Lung microvascular endothelial cell (primary cell): Measurements from ENCODE around the gene FATE1. TPM values are rescaled to one million over a fixed set of nuclear protein-coding genes. Genes with fewer than 3 reads are reported as not detected.
A peak's percentile ranks its signal among the peaks of the same experiment; 100 is the strongest.

ENCODE experiments used
- DNase-seq, 2 donors: peaks; one replicate each; pipeline versions ENCODE4 v3.0.0 to v3.0.0-alpha.2; 2010; ENCODE audit warnings: low read depth in 2 of 2
- total RNA-seq: library from RNA; depleted of rRNA; stranded (reverse); fragments of >200 nt; gene quantifications from 2 replicates; pipeline ENCODE4 v1.2.1, GENCODE V29; 2014

Gene FATE1
- total RNA-seq, 1 donor from 2014 or later = not detected

GRCh38 chrX:151742311-151742710, 26.5 kb downstream of the FATE1 start:
- no peak for DNase-seq

DNA sequence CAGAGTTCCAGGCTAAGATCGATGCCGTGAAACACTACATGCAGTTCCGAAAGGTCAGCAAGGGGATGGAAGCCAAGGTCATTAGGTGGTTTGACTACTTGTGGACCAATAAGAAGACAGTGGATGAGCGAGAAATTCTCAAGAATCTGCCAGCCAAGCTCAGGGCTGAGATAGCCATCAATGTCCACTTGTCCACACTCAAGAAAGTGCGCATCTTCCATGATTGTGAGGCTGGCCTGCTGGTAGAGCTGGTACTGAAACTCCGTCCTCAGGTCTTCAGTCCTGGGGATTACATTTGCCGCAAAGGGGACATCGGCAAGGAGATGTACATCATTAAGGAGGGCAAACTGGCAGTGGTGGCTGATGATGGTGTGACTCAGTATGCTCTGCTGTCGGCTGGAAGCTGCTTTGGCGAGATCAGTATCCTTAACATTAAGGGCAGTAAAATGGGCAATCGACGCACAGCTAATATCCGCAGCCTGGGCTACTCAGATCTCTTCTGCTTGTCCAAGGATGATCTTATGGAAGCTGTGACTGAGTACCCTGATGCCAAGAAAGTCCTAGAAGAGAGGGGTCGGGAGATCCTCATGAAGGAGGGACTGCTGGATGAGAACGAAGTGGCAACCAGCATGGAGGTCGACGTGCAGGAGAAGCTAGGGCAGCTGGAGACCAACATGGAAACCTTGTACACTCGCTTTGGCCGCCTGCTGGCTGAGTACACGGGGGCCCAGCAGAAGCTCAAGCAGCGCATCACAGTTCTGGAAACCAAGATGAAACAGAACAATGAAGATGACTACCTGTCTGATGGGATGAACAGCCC, 28.0 kb downstream of the FATE1 start:
- DNase-seq = no peak

DNA sequence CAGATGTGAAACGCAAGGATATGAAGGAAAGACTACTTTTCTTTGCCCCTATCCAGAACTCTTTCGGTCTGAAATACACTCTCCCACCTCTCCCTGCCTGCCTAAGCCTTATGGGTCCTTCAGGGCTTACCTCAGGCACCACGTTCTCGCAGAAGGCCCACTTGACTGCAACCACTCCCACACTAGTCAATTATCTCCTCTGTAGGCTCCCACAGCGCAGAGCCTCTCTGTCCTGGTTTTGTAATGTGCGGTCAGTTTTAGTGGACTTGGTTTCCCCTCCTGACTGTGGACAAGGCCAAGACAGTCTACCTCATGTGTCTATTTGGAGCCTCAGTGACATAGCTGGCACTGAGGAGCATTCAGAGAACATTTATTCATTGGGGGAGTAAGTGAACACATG, 29.8 kb downstream of the FATE1 start:
- DNase-seq = no peak

DNA sequence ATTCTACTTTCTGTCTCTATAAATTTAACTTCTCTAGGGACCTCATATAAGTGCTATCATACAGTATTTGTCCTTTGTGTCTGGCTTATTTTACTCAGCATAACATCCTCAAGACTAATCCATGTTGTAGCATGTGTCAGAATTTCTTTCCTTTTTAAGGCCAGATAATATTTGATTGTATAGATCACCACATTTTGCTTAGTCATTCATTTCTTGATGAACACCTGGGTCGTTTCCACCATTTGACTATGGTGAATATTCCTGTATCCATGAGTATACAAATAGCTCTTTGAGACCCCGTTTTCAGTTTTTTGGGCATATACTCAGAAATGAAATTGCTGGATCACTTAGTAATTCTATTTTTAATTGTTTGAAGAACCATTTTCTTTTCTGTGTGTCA, 30.7 kb downstream of the FATE1 start:
- no peak for DNase-seq

DNA sequence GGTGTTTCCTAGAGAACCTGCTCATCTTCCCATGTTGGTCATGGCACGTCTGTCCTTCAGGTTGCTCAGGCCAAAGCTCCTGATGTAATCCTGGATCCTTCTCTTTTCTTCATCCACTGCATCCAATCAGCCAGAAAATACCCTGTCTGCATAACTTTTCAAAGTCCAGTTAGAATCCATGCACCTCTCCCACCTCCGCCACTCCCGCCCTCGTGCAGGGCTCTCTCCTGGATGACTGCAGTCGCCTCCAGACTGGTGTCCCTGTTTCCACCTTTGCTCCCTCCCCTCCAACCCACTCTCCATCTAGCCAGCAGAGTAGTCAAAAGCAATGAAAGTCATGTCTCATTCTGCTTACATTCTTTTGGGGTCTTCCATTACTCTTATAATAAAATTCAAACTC, 34.7 kb downstream of the FATE1 start:
- no peak for DNase-seq

DNA sequence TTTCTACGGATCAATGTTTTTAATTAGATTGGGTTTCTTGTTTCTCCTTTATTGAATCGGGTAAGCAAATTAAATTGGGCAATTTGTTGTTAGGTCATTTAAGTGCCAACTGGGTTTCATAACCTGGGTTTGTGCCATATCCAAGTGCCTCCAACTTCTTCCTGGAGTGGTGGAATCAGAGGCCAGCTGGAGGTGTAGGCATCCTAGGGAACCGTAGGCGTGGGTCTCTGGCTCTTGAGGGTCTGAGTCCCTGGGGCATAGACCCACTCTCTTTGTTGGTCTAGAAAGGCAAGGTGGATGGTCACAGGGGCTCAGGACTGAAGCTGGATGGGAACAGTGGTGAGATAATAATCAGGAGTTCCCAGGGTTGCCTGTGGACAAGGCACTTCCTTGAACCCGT, 37.0 kb downstream of the FATE1 start:
- DNase-seq = no peak

DNA sequence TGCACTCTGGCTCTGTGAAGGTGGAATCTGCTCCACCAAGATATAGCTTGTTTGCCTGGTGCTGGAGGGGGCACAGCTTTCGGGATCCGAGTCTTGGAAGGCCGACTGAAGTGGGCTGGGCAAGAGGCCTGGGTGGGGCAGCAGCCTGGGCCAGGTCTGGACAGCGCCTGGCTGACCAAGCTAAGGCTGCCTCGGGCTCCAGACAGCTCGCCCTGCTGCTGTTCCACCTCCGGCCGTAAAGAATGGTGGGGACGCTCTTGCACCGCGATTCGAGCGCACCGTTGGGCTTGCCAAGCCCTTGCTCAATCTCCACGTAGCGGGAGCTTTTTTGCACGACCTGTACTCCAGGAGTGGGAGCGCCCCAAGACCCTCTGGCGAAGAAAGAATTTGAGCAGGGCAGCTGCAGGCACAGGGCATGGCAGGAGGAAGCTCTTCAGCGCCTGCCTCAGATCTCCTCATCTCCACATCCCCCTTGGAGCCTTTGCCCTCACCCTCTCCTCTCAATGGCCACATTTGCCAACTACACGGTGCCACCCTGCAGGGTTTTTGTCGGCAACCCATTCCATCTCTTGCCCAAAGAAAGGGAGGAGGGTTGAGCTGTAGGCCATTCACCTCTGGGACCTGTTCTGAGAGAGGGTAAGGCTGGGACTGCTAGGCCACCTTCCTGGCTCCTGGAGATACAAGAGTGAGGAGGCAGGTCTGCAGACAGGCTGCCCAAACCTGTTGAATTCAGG, 37.6 kb downstream of the FATE1 start:
- peak; percentile 55 to 71 for DNase-seq

DNA sequence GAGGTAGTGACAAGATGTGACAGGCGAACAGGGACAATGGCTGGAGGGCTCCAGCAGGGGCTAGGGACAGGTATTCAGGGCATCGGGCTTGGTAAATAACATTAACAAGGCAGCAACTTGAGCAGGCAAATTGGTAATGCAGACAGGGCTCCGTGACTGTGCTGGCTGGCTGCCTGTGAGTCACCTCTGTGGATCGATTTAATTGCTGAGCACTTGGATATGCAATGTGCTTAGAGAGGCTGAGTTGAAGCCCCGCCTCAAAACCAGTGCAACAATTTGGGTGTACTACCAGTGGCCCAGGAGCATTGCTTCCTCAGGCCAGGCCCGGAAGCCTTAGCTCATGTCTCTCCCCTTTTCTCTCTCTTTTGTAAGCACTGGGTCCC, 38.2 kb downstream of the FATE1 start:
- DNase-seq = no peak

- peak in 1 of 2 donors; percentile 15 for DNase-seq
Observed at GRCh38 chrX:151754641-151755215, 38.9 kb downstream of the FATE1 start.

DNA sequence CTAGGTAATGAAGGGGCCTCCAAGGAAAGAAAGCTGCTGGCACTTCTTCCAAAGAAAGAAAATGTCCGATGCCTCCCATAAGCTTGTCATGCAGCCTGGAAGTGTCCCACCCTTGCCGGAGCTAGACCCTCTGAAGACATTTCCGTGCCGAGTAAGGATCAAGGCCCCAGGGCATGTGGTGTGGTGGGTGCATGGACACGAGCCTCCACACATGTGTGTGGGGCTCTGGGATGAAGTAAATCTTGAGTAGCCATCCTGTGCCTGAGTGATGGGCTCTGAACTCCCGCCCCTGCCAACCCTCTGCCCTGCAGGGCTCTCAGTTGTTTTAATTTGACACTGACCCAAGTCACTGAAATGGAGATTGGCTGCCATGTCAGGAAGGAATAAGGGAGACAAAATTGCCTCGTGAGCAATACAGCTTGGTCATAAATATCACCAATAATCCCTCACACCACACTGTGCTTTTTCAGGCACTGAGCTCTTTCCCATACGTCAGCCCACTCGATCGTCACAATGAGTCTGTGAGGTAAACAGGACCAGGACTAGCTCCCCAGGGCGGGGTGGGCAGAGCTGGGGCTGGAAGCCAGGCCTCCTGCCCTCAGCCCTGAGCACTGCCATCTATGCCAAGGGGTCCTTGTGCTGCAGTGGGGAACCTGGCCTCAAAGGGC, 43.3 kb downstream of the FATE1 start:
- DNase-seq = no peak

DNA sequence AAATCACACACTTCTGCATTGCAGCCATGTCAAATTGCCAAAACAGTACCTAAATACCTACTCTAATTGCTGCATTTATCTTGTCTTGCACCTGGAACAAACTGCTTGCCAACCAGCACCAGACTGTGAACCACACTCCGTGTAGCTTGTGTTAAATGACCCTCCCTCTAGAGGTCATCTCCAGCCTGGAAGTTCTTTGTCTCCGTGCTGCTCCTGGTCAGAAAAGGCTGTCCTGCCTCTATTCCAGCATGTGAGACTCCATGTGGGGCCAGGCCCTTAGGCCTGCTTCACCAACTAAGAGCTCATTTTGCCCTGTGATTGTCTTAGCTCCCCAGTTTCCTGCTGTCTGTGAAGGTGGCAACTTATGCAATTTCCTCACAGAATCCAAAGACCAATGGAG, 47.0 kb downstream of the FATE1 start:
- DNase-seq = no peak

GRCh38 chrX:151763711-151764110, 47.9 kb downstream of the FATE1 start:
- no peak for DNase-seq

DNA sequence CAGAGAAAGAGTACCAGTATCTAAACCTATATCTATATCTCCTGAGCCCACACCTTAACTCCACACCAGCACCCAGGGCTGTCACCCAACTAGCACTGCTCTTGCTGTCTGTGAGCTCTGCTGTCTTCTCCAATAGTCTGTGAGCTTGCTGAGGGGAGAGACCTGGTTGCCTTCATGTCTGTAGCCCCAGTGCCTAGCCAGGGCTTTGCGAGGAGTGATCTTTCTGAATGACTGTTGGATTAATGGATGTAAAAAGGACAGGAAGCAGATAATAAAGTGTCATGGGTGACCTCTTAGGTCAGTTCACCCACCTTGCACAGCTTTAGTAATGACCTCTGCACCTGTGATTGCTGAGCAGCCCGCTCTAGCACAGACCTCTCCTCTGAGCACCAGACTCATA, 49.2 kb downstream of the FATE1 start:
- no peak for DNase-seq

- DNase-seq = no peak
Observed at GRCh38 chrX:151771726-151772125, 55.9 kb downstream of the FATE1 start.

Other genes with a start within 250 kb of the FATE1 start
- not detected in 2 replicates for gene PASD1, start 152.4 kb upstream of the FATE1 start, total RNA-seq
- gene PRRG3, start 20.6 kb upstream of the FATE1 start, total RNA-seq = not detected in 2 replicates
- not detected in 2 replicates for gene CNGA2, start 18.7 kb downstream of the FATE1 start, total RNA-seq
- gene MAGEA4, start 196.9 kb downstream of the FATE1 start, total RNA-seq = not detected in 2 replicates